Neural cell (in vitro differentiated cells): Measurements from ENCODE around the gene MAGED1.

Source experiments
- EP300 ChIP-seq: fragments of 450-650 bp; conservative IDR thresholded peaks from 2 replicates; pipeline ENCODE4 v1.6.1; 2014; ENCODE audit warnings: antibody characterized with exemption, mild to moderate bottlenecking, moderate library complexity; ENCODE audit not compliant: poor library complexity, severe bottlenecking
- EZH2 ChIP-seq: fragments of 200-600, 300-800 bp; shearing (Covaris generic), sonication (generic); IDR thresholded peaks from 2 replicates; pipeline ENCODE4 v1.6.1; 2014; ENCODE audit warnings: antibody characterized with exemption, low read length, borderline replicate concordance, mild to moderate bottlenecking; ENCODE audit not compliant: insufficient read depth, poor library complexity, severe bottlenecking
- MXI1 ChIP-seq: fragments of 450-650 bp; conservative IDR thresholded peaks from 2 replicates; pipeline ENCODE4 v1.6.1; 2014; ENCODE audit warnings: antibody characterized with exemption, mild to moderate bottlenecking; ENCODE audit not compliant: poor library complexity, severe bottlenecking
- POLR2AphosphoS5 ChIP-seq: IDR thresholded peaks from 2 replicates; pipeline ENCODE4 v1.6.1; 2012
- RAD21 ChIP-seq: fragments of 450-650 bp; conservative IDR thresholded peaks from 2 replicates; pipeline ENCODE4 v1.6.1; 2014; ENCODE audit warnings: antibody characterized with exemption, mild to moderate bottlenecking, moderate library complexity
- SMC3 ChIP-seq: fragments of 450-650 bp; conservative IDR thresholded peaks from 2 replicates; pipeline ENCODE4 v1.6.1; 2014; ENCODE audit warnings: antibody characterized with exemption, mild to moderate bottlenecking, moderate library complexity; ENCODE audit not compliant: poor library complexity
- TF ChIP-seq, protein P1 (sequence below): fragments of 450-650 bp; IDR thresholded peaks from 2 replicates; pipeline ENCODE4 v1.5.1; 2014; ENCODE audit warnings: antibody characterized with exemption, mild to moderate bottlenecking, moderate library complexity; ENCODE audit not compliant: poor library complexity, severe bottlenecking
- TF ChIP-seq, protein P2 (sequence below): IDR thresholded peaks from 2 replicates; pipeline ENCODE4 v1.6.1; 2012; ENCODE audit warnings: borderline replicate concordance

DNA sequence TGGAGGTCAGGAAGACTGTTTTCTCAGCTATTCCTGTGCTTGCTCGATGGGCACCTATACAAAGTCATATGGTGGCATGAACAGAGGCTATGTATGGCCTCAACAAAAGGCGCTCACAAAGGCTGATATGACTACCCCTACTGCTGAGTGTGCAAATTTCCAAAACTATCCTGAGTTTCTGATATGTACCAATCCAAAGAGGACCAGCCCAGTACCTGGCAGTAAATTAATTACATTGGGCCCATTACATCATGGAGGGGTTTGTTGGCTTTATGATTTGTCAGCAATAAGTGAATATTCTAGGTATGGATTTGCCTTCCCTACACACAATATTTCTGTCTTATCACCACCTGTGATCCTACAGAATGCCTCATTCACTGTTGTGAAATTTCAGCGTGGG is 12.3 kb downstream of the MAGED1 start:
- TF ChIP-seq, protein P1, sequence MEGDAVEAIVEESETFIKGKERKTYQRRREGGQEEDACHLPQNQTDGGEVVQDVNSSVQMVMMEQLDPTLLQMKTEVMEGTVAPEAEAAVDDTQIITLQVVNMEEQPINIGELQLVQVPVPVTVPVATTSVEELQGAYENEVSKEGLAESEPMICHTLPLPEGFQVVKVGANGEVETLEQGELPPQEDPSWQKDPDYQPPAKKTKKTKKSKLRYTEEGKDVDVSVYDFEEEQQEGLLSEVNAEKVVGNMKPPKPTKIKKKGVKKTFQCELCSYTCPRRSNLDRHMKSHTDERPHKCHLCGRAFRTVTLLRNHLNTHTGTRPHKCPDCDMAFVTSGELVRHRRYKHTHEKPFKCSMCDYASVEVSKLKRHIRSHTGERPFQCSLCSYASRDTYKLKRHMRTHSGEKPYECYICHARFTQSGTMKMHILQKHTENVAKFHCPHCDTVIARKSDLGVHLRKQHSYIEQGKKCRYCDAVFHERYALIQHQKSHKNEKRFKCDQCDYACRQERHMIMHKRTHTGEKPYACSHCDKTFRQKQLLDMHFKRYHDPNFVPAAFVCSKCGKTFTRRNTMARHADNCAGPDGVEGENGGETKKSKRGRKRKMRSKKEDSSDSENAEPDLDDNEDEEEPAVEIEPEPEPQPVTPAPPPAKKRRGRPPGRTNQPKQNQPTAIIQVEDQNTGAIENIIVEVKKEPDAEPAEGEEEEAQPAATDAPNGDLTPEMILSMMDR = no peak
- TF ChIP-seq, protein P2, sequence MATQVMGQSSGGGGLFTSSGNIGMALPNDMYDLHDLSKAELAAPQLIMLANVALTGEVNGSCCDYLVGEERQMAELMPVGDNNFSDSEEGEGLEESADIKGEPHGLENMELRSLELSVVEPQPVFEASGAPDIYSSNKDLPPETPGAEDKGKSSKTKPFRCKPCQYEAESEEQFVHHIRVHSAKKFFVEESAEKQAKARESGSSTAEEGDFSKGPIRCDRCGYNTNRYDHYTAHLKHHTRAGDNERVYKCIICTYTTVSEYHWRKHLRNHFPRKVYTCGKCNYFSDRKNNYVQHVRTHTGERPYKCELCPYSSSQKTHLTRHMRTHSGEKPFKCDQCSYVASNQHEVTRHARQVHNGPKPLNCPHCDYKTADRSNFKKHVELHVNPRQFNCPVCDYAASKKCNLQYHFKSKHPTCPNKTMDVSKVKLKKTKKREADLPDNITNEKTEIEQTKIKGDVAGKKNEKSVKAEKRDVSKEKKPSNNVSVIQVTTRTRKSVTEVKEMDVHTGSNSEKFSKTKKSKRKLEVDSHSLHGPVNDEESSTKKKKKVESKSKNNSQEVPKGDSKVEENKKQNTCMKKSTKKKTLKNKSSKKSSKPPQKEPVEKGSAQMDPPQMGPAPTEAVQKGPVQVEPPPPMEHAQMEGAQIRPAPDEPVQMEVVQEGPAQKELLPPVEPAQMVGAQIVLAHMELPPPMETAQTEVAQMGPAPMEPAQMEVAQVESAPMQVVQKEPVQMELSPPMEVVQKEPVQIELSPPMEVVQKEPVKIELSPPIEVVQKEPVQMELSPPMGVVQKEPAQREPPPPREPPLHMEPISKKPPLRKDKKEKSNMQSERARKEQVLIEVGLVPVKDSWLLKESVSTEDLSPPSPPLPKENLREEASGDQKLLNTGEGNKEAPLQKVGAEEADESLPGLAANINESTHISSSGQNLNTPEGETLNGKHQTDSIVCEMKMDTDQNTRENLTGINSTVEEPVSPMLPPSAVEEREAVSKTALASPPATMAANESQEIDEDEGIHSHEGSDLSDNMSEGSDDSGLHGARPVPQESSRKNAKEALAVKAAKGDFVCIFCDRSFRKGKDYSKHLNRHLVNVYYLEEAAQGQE = no peak
- TF ChIP-seq RAD21 = no peak
- TF ChIP-seq EZH2 = no peak
- TF ChIP-seq POLR2AphosphoS5 = no peak
- no peak for TF ChIP-seq MXI1
- TF ChIP-seq EP300 = no peak
- TF ChIP-seq SMC3 = no peak
